Dedifferentiated amniotic fluid mesenchymal stem cell (primary cell): Measurements from ENCODE around the gene UNC5C.

Experiments
- DNase-seq: peaks from one replicate; pipeline ENCODE4 v3.0.0-alpha.2; 2016; ENCODE audit errors: extremely low spot score

The UNC5C gene

GRCh38 chr4:95546866-95547714 is 1.7 kb downstream of the UNC5C start:
- no peak for DNase-seq

GRCh38 chr4:95546221-95546620 is 2.6 kb downstream of the UNC5C start:
- no peak for DNase-seq

- DNase-seq, result no peak
Measured at GRCh38 chr4:95545546-95545945, 3.2 kb downstream of the UNC5C start.

- no peak for DNase-seq
Measured at GRCh38 chr4:95544113-95545103, 4.4 kb downstream of the UNC5C start.

- no peak for DNase-seq
Measured at GRCh38 chr4:95541889-95542607, 6.7 kb downstream of the UNC5C start.

- no peak for DNase-seq
Measured at GRCh38 chr4:95541094-95541493, 7.7 kb downstream of the UNC5C start.

- DNase-seq, result no peak
Measured at GRCh38 chr4:95540227-95540626, 8.5 kb downstream of the UNC5C start.

- DNase-seq, result no peak
Measured at GRCh38 chr4:95539106-95539505, 9.7 kb downstream of the UNC5C start.

- no peak for DNase-seq
Measured at GRCh38 chr4:95537863-95538488, 10.8 kb downstream of the UNC5C start.

- DNase-seq, result no peak
Measured at GRCh38 chr4:95537191-95537590, 11.6 kb downstream of the UNC5C start.

- DNase-seq, result no peak
Measured at GRCh38 chr4:95536650-95537049, 12.1 kb downstream of the UNC5C start.

GRCh38 chr4:95535180-95535579 is 13.6 kb downstream of the UNC5C start:
- DNase-seq, result no peak

- DNase-seq, result no peak
Measured at GRCh38 chr4:95534032-95534431, 14.7 kb downstream of the UNC5C start.

GRCh38 chr4:95533254-95533653 is 15.5 kb downstream of the UNC5C start:
- no peak for DNase-seq

GRCh38 chr4:95532305-95532704 is 16.5 kb downstream of the UNC5C start:
- no peak for DNase-seq

- no peak for DNase-seq
Measured at GRCh38 chr4:95531141-95531540, 17.6 kb downstream of the UNC5C start.

GRCh38 chr4:95529946-95530345 is 18.8 kb downstream of the UNC5C start:
- no peak for DNase-seq

GRCh38 chr4:95528388-95528948 is 20.3 kb downstream of the UNC5C start:
- no peak for DNase-seq

- DNase-seq, result no peak
Measured at GRCh38 chr4:95526075-95526474, 22.7 kb downstream of the UNC5C start.

- DNase-seq, result no peak
Measured at GRCh38 chr4:95524729-95525128, 24.0 kb downstream of the UNC5C start.

- no peak for DNase-seq
Measured at GRCh38 chr4:95524184-95524583, 24.6 kb downstream of the UNC5C start.
